ENCODE results near the gene PPIC. TPM values are rescaled to one million over a fixed set of nuclear protein-coding genes. Genes with fewer than 3 reads are reported as not detected.

Gene PPIC
- total and polyA plus RNA-seq, 2 donors (not counting 1 experiment from before 2014, with no cell fraction given) = not detected

DNA sequence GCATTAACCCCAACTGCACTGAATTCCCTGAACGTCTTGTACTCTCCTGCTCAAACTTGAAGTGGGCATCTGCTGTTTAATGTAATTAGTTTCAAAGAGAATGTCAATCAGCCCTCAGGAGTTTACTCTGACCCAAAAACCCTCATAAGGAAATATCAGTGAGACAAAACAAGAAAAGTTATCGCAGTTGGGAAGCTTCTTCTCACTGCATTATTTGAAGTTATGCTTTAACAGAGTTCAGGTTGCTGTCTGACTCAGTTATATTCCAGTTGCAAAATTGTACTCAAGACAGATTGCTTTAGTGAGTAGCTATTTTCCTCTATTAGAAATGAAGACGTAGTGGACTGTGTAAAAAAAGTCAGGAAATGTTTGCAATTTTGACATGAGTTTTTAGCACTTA, 52.1 kb downstream of the PPIC start:
- Mint-ChIP-seq H3K27me3 (no peaks in the 10 kb centered on the region), H3K27ac (no peak overlapping the region), H3K9me3 (ENCODE audit: insufficient read depth) (no peaks in the 10 kb centered on the region), H3K4me3 (no peak overlapping the region), H3K4me1 (peaks cover 14% of the 10 kb centered on the region)
- Histone ChIP-seq H3K4me1 (ENCODE audit: control insufficient read depth in 2 of 2, insufficient read depth in 2 of 2, low read length in 2 of 2) (peaks cover 7 to 14% of the 10 kb centered on the region in 2 donors), H3K4me3 (ENCODE audit: control extremely low read depth in 1 of 5, extremely low read depth in 1 of 5, insufficient read depth in 1 of 5, low read depth in 2 of 5, low read length in 4 of 5) (no peak overlapping the region), H3K4me2 (replicated peaks; ENCODE audit: low read depth, low read length, poor library complexity, severe bottlenecking) (no peak overlapping the region), H4K20me1 (ENCODE audit: control insufficient read depth, insufficient read depth, low read length, poor library complexity, severe bottlenecking) (no peaks in the 10 kb centered on the region), H3K27me3 (replicated peaks in 1 of 4; ENCODE audit: control extremely low read depth in 1 of 4, control insufficient read depth in 3 of 4, insufficient read depth in 4 of 4, low read length in 3 of 4) (peaks cover 0 to 2% (median 0%) of the 10 kb centered on the region in 4 experiments), H2AFZ (ENCODE audit: insufficient read depth, low read depth, low read length, poor library complexity, severe bottlenecking) (no peak overlapping the region), H3K36me3 (replicated peaks in 1 of 2; ENCODE audit: control extremely low read depth in 1 of 2, control insufficient read depth in 1 of 2, extremely low read depth in 1 of 2, insufficient read depth in 2 of 2, low read length in 1 of 2) (no peaks in the 10 kb centered on the region), H3K9me3 (ENCODE audit: control extremely low read depth in 1 of 3, control insufficient read depth in 2 of 3, insufficient read depth in 1 of 3, low read length in 2 of 3) (no peaks in the 10 kb centered on the region), H3K27ac (ENCODE audit: low read length in 2 of 2) (no peak overlapping the region), H3K79me2 (ENCODE audit: control insufficient read depth, insufficient read depth, low read length) (no peaks in the 10 kb centered on the region), H3K9ac (ENCODE audit: low read length) (no peak overlapping the region)
- CTCF ChIA-PET = interaction anchor here (1.0 kb wide), 1 partner anchor 9 kb away, joined by 3 read pairs; no protein-coding TSS in a partner anchor
- POLR2A ChIA-PET = no interaction called here
- no CpG with 5 or more reads among the region's 3 CpGs for WGBS (ENCODE audit: insufficient coverage)
- TF ChIP-seq EZH2 (IDR thresholded peaks at IDR 0.05; ENCODE audit: borderline replicate concordance, insufficient read depth, low read depth, low read length, poor library complexity, severe bottlenecking) = no peak
- TF ChIP-seq, protein P1, sequence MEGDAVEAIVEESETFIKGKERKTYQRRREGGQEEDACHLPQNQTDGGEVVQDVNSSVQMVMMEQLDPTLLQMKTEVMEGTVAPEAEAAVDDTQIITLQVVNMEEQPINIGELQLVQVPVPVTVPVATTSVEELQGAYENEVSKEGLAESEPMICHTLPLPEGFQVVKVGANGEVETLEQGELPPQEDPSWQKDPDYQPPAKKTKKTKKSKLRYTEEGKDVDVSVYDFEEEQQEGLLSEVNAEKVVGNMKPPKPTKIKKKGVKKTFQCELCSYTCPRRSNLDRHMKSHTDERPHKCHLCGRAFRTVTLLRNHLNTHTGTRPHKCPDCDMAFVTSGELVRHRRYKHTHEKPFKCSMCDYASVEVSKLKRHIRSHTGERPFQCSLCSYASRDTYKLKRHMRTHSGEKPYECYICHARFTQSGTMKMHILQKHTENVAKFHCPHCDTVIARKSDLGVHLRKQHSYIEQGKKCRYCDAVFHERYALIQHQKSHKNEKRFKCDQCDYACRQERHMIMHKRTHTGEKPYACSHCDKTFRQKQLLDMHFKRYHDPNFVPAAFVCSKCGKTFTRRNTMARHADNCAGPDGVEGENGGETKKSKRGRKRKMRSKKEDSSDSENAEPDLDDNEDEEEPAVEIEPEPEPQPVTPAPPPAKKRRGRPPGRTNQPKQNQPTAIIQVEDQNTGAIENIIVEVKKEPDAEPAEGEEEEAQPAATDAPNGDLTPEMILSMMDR (IDR thresholded peaks at IDR 0.05) = no peak
- DNase-seq (no peak), ATAC-seq (ENCODE audit: low read depth) (no peak)
- intact Hi-C loops (cut with micrococcal nuclease) = no loop called here

DNA sequence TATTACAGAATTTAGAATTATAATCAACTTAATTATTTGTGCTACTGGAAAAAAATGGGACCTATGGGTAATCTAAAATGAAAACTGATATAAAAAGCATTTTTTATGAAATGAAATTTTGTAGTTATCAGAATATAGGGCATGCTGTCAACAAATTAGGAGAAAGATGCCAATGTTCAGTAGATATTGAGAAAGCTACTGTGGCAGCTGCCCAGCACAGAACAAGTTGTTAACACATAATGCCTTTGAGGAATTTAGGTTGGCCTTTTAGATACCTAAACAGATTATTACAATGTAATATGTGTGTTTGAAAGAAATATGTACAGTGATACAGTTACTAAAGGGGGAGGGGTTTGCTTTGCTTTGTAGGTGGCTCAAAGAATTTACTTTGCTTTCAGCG, 54.1 kb downstream of the PPIC start:
- Histone ChIP-seq H3K4me3 (ENCODE audit: control extremely low read depth in 1 of 5, extremely low read depth in 1 of 5, insufficient read depth in 1 of 5, low read depth in 2 of 5, low read length in 4 of 5) (no peak overlapping the region), H2AFZ (ENCODE audit: insufficient read depth, low read depth, low read length, poor library complexity, severe bottlenecking) (no peak overlapping the region), H3K36me3 (replicated peaks in 1 of 2; ENCODE audit: control extremely low read depth in 1 of 2, control insufficient read depth in 1 of 2, extremely low read depth in 1 of 2, insufficient read depth in 2 of 2, low read length in 1 of 2) (no peaks in the 10 kb centered on the region), H3K4me1 (ENCODE audit: control insufficient read depth in 2 of 2, insufficient read depth in 2 of 2, low read length in 2 of 2) (peaks cover 7 to 14% of the 10 kb centered on the region in 2 donors), H4K20me1 (ENCODE audit: control insufficient read depth, insufficient read depth, low read length, poor library complexity, severe bottlenecking) (no peaks in the 10 kb centered on the region), H3K27me3 (replicated peaks in 1 of 4; ENCODE audit: control extremely low read depth in 1 of 4, control insufficient read depth in 3 of 4, insufficient read depth in 4 of 4, low read length in 3 of 4) (peaks cover 0 to 2% (median 0%) of the 10 kb centered on the region in 4 experiments), H3K9ac (ENCODE audit: low read length) (no peak overlapping the region), H3K27ac (ENCODE audit: low read length in 2 of 2) (no peak overlapping the region), H3K9me3 (ENCODE audit: control extremely low read depth in 1 of 3, control insufficient read depth in 2 of 3, insufficient read depth in 1 of 3, low read length in 2 of 3) (no peaks in the 10 kb centered on the region), H3K4me2 (replicated peaks; ENCODE audit: low read depth, low read length, poor library complexity, severe bottlenecking) (no peak overlapping the region), H3K79me2 (ENCODE audit: control insufficient read depth, insufficient read depth, low read length) (no peaks in the 10 kb centered on the region)
- Mint-ChIP-seq H3K27me3 (no peaks in the 10 kb centered on the region), H3K4me3 (no peak overlapping the region), H3K27ac (no peak overlapping the region), H3K9me3 (ENCODE audit: insufficient read depth) (no peaks in the 10 kb centered on the region), H3K4me1 (peaks cover 14% of the 10 kb centered on the region)
- DNase-seq = no peak
- intact Hi-C loops (cut with micrococcal nuclease) = no loop called here
- WGBS (ENCODE audit: insufficient coverage) = no CpG with 5 or more reads among the region's 1 CpG
- ChIA-PET CTCF (no interaction called here), POLR2A (no interaction called here)
- TF ChIP-seq, protein P1 (IDR thresholded peaks at IDR 0.05) = no peak
- TF ChIP-seq EZH2 (IDR thresholded peaks at IDR 0.05; ENCODE audit: borderline replicate concordance, insufficient read depth, low read depth, low read length, poor library complexity, severe bottlenecking) = no peak
- no peak for ATAC-seq (ENCODE audit: low read depth)
